Epithelial cell of proximal tubule (primary cell): ENCODE data around the gene SOAT2. TPM values are rescaled to one million over a fixed set of nuclear protein-coding genes. Genes with fewer than 3 reads are reported as not detected.

Experiments used
- DNase-seq: peaks from one replicate; pipeline ENCODE4 v3.0.0-alpha.2; 2011; ENCODE audit warnings: low read depth
- H3K4me3 ChIP-seq: 2 replicates; pipeline ENCODE4 v1.5.1; 2011; ENCODE audit warnings: low read depth, mild to moderate bottlenecking, low read length
- total RNA-seq: library from RNA; depleted of rRNA; stranded (reverse); fragments of >200 nt; gene quantifications from 2 replicates; pipeline ENCODE4 v1.2.3, GENCODE V29; 2015
- TF ChIP-seq, protein P1 (sequence below): conservative IDR thresholded peaks from 2 replicates; pipeline ENCODE4 v1.5.1; 2012; ENCODE audit warnings: low read depth, mild to moderate bottlenecking, low read length

The SOAT2 gene
- total RNA-seq, 1 donor from 2014 or later: not detected

DNA sequence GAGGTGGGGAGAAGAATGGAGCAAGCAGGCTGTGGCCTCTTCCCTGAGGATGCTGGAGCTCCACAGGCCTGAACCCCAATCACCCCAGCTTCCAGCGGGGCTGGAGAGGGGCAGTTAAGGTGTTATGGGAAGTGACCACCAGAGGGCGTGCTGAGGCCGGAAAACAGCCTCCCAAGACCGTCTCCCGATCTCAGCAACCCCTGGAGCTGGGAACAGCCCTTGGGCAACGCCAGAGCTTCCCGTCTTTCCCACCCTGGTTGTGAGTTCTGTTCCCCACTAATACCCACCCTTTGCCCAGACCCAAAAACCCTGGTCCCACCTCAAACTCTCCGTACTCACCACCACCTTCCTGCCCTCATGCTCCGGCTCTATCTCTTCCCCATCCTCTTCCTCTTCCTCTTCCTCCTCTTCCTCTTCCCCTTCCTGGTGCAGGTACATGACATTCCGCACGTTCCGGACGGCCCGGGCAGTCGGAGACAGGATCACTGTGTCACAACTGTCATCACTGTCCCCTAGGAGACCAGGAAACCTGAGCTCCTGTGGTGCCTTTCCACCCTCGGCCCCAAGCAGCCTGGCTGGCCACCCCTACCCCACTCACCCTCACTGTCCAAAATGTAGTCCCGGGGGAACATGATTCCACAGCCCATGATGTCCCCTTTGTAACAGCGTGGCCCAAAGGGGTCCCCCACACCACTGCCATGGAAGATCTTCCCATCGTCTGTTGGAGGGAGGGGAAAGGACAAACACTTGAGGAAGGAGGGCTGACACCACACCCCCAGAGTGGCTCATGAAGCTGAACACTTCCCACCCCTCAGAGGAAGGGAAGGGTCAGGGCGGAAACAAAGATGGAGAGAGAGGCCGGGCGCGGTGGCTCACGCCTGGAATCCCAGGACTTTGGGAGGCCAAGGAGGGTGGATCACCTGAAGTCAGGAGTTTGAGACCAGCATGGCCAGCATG, 37.0 kb upstream of the SOAT2 start:
- no peak for DNase-seq
- no peak overlapping the region for H3K4me3 ChIP-seq
- TF ChIP-seq, protein P1, sequence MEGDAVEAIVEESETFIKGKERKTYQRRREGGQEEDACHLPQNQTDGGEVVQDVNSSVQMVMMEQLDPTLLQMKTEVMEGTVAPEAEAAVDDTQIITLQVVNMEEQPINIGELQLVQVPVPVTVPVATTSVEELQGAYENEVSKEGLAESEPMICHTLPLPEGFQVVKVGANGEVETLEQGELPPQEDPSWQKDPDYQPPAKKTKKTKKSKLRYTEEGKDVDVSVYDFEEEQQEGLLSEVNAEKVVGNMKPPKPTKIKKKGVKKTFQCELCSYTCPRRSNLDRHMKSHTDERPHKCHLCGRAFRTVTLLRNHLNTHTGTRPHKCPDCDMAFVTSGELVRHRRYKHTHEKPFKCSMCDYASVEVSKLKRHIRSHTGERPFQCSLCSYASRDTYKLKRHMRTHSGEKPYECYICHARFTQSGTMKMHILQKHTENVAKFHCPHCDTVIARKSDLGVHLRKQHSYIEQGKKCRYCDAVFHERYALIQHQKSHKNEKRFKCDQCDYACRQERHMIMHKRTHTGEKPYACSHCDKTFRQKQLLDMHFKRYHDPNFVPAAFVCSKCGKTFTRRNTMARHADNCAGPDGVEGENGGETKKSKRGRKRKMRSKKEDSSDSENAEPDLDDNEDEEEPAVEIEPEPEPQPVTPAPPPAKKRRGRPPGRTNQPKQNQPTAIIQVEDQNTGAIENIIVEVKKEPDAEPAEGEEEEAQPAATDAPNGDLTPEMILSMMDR: peak; percentile 85

- no peak for DNase-seq
- TF ChIP-seq, protein P1: no peak
Measured at GRCh38 chr12:53067074-53067992, 36.0 kb upstream of the SOAT2 start.

DNA sequence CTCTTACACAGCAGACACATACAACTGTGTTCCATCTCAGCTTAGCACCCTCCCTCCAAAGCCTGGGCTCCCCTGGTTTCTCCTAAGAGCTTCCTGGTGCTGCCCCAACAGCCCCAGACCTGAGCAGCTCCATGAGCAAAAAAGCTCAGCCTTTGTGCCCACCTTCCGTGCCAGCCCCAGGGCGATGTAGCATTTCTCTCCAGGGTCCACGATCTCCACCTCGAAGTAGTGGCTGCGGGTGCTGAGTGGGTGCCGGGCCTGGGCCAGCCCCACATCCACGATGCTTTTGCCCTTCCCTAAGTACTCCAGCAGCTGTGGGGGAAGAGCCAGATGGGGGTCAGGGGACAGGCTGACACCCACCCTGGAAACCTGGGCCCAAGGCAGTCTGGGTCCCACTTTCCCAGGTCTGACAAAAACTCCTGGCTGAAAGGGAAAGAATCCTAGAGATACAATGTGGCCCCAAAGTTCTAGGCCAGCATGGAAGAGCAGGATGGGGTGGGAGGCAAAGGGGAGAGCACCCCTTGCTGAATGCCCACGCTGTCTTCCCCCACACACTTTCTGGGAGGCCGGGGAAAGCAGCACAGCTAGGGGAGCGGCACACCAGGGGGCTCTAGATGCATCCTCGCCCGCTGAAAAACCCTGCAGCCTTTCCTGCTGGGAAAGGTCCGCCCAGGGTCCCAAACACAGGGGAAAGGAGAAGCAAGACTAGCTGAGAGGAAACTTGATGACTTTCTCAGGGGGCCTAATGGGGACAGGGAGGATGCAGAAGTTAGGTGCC, 35.1 kb upstream of the SOAT2 start:
- TF ChIP-seq, protein P1: no peak
- no peak overlapping the region for H3K4me3 ChIP-seq
- no peak for DNase-seq

More at GRCh38 chr12:53067074-53067992, 36.0 kb upstream of the SOAT2 start:
- H3K4me3 ChIP-seq: no peak overlapping the region

- DNase-seq: no peak
- no peak overlapping the region for H3K4me3 ChIP-seq
- TF ChIP-seq, protein P1: no peak
Measured at GRCh38 chr12:53068811-53069585, 34.3 kb upstream of the SOAT2 start.

- no peak overlapping the region for H3K4me3 ChIP-seq
- no peak for DNase-seq
- TF ChIP-seq, protein P1: no peak
Measured at GRCh38 chr12:53069621-53070410, 33.5 kb upstream of the SOAT2 start.
